ENCODE measurements around the gene NCK2.

DNA sequence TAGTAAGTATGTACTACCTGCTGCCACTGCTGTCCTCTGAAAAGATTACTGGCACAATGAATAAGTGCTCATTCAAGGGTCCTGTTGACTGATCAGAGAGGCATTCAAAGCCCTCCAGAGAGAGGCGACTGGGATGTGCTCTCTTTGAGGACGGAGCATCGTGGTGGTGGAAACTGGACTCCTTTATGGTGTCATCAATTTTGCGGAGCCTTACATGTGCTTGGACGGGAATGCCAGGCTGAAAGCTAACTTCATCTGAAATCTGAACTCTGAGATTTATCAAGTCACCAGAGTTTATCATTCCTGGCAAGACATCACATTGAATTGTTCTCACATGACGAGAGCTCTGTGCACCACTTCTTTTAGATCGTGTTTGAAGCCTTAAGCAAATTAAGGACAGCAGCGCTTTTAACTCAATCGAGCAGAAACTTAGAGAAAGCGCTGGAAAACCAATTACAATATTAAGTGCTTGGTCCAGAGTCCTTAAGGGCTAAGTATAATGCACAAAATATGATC, 138.3 kb downstream of the NCK2 start:
- TF ChIP-seq, protein P1, sequence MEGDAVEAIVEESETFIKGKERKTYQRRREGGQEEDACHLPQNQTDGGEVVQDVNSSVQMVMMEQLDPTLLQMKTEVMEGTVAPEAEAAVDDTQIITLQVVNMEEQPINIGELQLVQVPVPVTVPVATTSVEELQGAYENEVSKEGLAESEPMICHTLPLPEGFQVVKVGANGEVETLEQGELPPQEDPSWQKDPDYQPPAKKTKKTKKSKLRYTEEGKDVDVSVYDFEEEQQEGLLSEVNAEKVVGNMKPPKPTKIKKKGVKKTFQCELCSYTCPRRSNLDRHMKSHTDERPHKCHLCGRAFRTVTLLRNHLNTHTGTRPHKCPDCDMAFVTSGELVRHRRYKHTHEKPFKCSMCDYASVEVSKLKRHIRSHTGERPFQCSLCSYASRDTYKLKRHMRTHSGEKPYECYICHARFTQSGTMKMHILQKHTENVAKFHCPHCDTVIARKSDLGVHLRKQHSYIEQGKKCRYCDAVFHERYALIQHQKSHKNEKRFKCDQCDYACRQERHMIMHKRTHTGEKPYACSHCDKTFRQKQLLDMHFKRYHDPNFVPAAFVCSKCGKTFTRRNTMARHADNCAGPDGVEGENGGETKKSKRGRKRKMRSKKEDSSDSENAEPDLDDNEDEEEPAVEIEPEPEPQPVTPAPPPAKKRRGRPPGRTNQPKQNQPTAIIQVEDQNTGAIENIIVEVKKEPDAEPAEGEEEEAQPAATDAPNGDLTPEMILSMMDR (IDR thresholded peaks at IDR 0.05): no peak
- TF ChIP-seq POLR2A (IDR thresholded peaks at IDR 0.05; ENCODE audit: low read depth) (no peak), POLR2AphosphoS5 (IDR thresholded peaks at IDR 0.05) (no peak)
